Endothelial cell (in vitro differentiated cells): Measurements from ENCODE around the gene NGF. TPM values are rescaled to one million over a fixed set of nuclear protein-coding genes. Genes with fewer than 3 reads are reported as not detected.

ENCODE experiments used
- DNase-seq: peaks from one replicate; pipeline ENCODE4 v3.0.0; 2021; ENCODE audit warnings: low spot score
- H3K27ac Mint-ChIP-seq: one replicate; pipeline ENCODE4 v1.8.0; 2021; ENCODE audit warnings: mixed read lengths, inconsistent platforms; ENCODE audit not compliant: unreplicated experiment
- H3K27me3 Mint-ChIP-seq: one replicate; pipeline ENCODE4 v1.8.0; 2021; ENCODE audit warnings: mild to moderate bottlenecking, moderate library complexity, mixed read lengths, inconsistent platforms; ENCODE audit not compliant: unreplicated experiment
- H3K36me3 Mint-ChIP-seq: one replicate; pipeline ENCODE4 v1.8.0; 2021; ENCODE audit warnings: mild to moderate bottlenecking, low read depth, mixed read lengths, inconsistent platforms; ENCODE audit not compliant: unreplicated experiment
- H3K4me1 Mint-ChIP-seq: one replicate; pipeline ENCODE4 v1.8.0; 2021; ENCODE audit warnings: mild to moderate bottlenecking, mixed read lengths, inconsistent platforms; ENCODE audit not compliant: unreplicated experiment
- H3K4me3 Mint-ChIP-seq: one replicate; pipeline ENCODE4 v1.8.0; 2021; ENCODE audit warnings: mild to moderate bottlenecking, mixed read lengths, inconsistent platforms; ENCODE audit not compliant: unreplicated experiment
- H3K9me3 Mint-ChIP-seq: one replicate; pipeline ENCODE4 v1.8.0; 2021; ENCODE audit warnings: mixed read lengths, inconsistent platforms; ENCODE audit not compliant: unreplicated experiment
- CTCF ChIP-seq: fragments of 200-600 bp; sonication (generic); IDR thresholded peaks from one replicate; pipeline ENCODE4 v1.5.0; 2021; ENCODE audit warnings: antibody characterized with exemption; ENCODE audit not compliant: unreplicated experiment
- total RNA-seq: library from RNA; stranded (reverse); fragmentation: NEBNext Ultra II Directional; extraction: Animal tissue kit (Norgen Biotek cat#: 25700); gene quantifications from one replicate; pipeline ENCODE4 v1.2.1, GENCODE V29; 2021; ENCODE audit not compliant: unreplicated experiment

NGF gene
- total RNA-seq, 1 donor from 2014 or later: 0.69 TPM

GRCh38 chr1:115343200-115343737 is 5.2 kb upstream of the NGF start:
- no peak for TF ChIP-seq CTCF
- no peak for DNase-seq
- Mint-ChIP-seq H3K9me3 (no peaks in the 10 kb centered on the region), H3K27ac (no peak overlapping the region), H3K4me1 (peaks cover 9% of the 10 kb centered on the region), H3K36me3 (no peaks in the 10 kb centered on the region), H3K4me3 (no peak overlapping the region), H3K27me3 (peaks cover 8% of the 10 kb centered on the region)

GRCh38 chr1:115341948-115342347 is 3.9 kb upstream of the NGF start:
- H3K4me1 Mint-ChIP-seq: peaks cover 9% of the 10 kb centered on the region
- H3K36me3 Mint-ChIP-seq: no peaks in the 10 kb centered on the region
- H3K4me3 Mint-ChIP-seq: no peak overlapping the region
- no peak overlapping the region for H3K27ac Mint-ChIP-seq
- TF ChIP-seq CTCF: no peak
- no peak for DNase-seq
- H3K27me3 Mint-ChIP-seq: peaks cover 10% of the 10 kb centered on the region
- no peaks in the 10 kb centered on the region for H3K9me3 Mint-ChIP-seq

GRCh38 chr1:115340879-115341278 is 2.8 kb upstream of the NGF start:
- Mint-ChIP-seq H3K27me3 (peaks cover 18% of the 10 kb centered on the region), H3K36me3 (no peaks in the 10 kb centered on the region), H3K9me3 (no peaks in the 10 kb centered on the region), H3K4me1 (peaks cover 15% of the 10 kb centered on the region), H3K4me3 (no peak overlapping the region), H3K27ac (no peak overlapping the region)
- no peak for TF ChIP-seq CTCF
- DNase-seq: no peak

GRCh38 chr1:115338457-115338820 is 390 bp upstream of the NGF start:
- H3K36me3 Mint-ChIP-seq: no peaks in the 10 kb centered on the region

GRCh38 chr1:115337276-115337632 is 795 bp downstream of the NGF start:
- TF ChIP-seq CTCF: no peak
- no peaks in the 10 kb centered on the region for H3K36me3 Mint-ChIP-seq
- no peak for DNase-seq
- no peak overlapping the region for H3K27ac Mint-ChIP-seq
- H3K9me3 Mint-ChIP-seq: no peaks in the 10 kb centered on the region
- H3K4me1 Mint-ChIP-seq: peaks cover 30% of the 10 kb centered on the region
- peaks cover 18% of the 10 kb centered on the region for H3K27me3 Mint-ChIP-seq
- peak overlapping the region; percentile 87 for H3K4me3 Mint-ChIP-seq

More at GRCh38 chr1:115338457-115338820, 390 bp upstream of the NGF start:
- Mint-ChIP-seq H3K9me3 (no peaks in the 10 kb centered on the region), H3K4me1 (peaks cover 32% of the 10 kb centered on the region), H3K27me3 (peaks cover 18% of the 10 kb centered on the region), H3K4me3 (no peak overlapping the region), H3K27ac (no peak overlapping the region)
- no peak for TF ChIP-seq CTCF
- DNase-seq: peak; percentile 38
